ENCODE results near the gene FAM200C.

FAM200C gene

GRCh38 chr5:160347448-160347847, 52.4 kb downstream of the FAM200C start:
- no peaks in the 10 kb centered on the region for H4K20me1 ChIP-seq (ENCODE audit: insufficient read depth, low read length)
- no peak overlapping the region for H3K4me2 ChIP-seq (ENCODE audit: low read length)
- H2AFZ ChIP-seq (ENCODE audit: low read depth, low read length): no peak overlapping the region
- no peak overlapping the region for H3K4me3 ChIP-seq (ENCODE audit: low read length)
- H3K27ac ChIP-seq (ENCODE audit: low read length): no peak overlapping the region
- no peaks in the 10 kb centered on the region for H3K27me3 ChIP-seq (ENCODE audit: low read depth, low read length)
- peaks cover 4% of the 10 kb centered on the region; the same call in 1 of the 2 replicates for H3K4me1 ChIP-seq (ENCODE audit: low read length)
- TF ChIP-seq CTCF (IDR thresholded peaks at IDR 0.05; ENCODE audit: low read depth, low read length): no peak
- TF ChIP-seq EZH2phosphoT487 (IDR thresholded peaks at IDR 0.05; ENCODE audit: low read depth): no peak
- H3K79me2 ChIP-seq (ENCODE audit: low read length): no peaks in the 10 kb centered on the region
- H3K9me3 ChIP-seq (ENCODE audit: insufficient read depth, low read length): no peaks in the 10 kb centered on the region
- no peaks in the 10 kb centered on the region for H3K36me3 ChIP-seq (replicated peaks; ENCODE audit: low read depth, low read length)
- no peak overlapping the region for H3K9ac ChIP-seq (ENCODE audit: low read length)
